Ascending aorta (tissue), 2 donors: Measurements from ENCODE around the gene POU2F3. TPM values are rescaled to one million over a fixed set of nuclear protein-coding genes. Genes with fewer than 3 reads are reported as not detected.

ENCODE experiments used
- DNase-seq, 2 donors: peaks; one replicate each; pipeline ENCODE4 v3.0.0-alpha.2; 2019; ENCODE audit warnings: low spot score in 2 of 2
- H3K27ac ChIP-seq, 2 donors: fragments of 200-600 bp; sonication (generic); one replicate each; pipeline ENCODE4 v1.5.1; 2016 to 2017; ENCODE audit warnings: mild to moderate bottlenecking in 1 of 2
- H3K27me3 ChIP-seq: fragments of 200-600 bp; sonication (generic); one replicate; pipeline ENCODE4 v1.5.1; 2017
- H3K36me3 ChIP-seq, 2 donors: fragments of 200-600 bp; sonication (generic); one replicate each; pipeline ENCODE4 v1.5.1; 2016
- H3K4me1 ChIP-seq, 2 donors: fragments of 200-600 bp; sonication (generic); one replicate each; pipeline ENCODE4 v1.5.1; 2016 to 2017; ENCODE audit warnings: mild to moderate bottlenecking in 1 of 2
- H3K4me3 ChIP-seq, 2 donors: fragments of 200-600 bp; sonication (generic); one replicate each; pipeline ENCODE4 v1.5.1; 2016 to 2017; ENCODE audit warnings: mild to moderate bottlenecking in 1 of 2
- H3K9me3 ChIP-seq, 2 donors: fragments of 200-600 bp; sonication (generic); one replicate each; pipeline ENCODE4 v1.5.1; 2016
- CTCF ChIP-seq, 3 experiments: fragments of 200-600 bp in 2 of 3; fragments of 450-650 bp in 1 of 3; sonication (generic) in 2 of 3; IDR thresholded peaks; one replicate each; pipeline ENCODE4 v1.5.1; 2016 to 2019; ENCODE audit warnings: antibody characterized with exemption in 3 of 3, mild to moderate bottlenecking in 1 of 3, moderate library complexity in 1 of 3
- intact Hi-C: fragments of 100-400 bp; cut with DNase I; formaldehyde crosslinking; loops from one replicate; pipeline ENCODE4 v1.15.1; 2023
- total RNA-seq: library from RNA; depleted of rRNA; stranded (reverse); fragments of >200 nt; gene quantifications from one replicate; pipeline ENCODE4 v1.1.0, GENCODE V29; 2016

The POU2F3 gene
- total RNA-seq, 1 donor from 2014 or later, result not detected

- peak in 1 of 2 donors; percentile 83 for DNase-seq
- H3K4me3 ChIP-seq, result peak within 1 kb of the TSS; percentile 65 to 66
- peaks cover 0 to 12% of the 10 kb centered on the region in 2 donors for H3K4me1 ChIP-seq
- peak within 1 kb of the TSS; percentile 85 to 94 for H3K27ac ChIP-seq
- intact Hi-C loops, result loop anchor here (1.0 kb wide), 1 partner anchor 10 kb away; no protein-coding TSS in a partner anchor
- no peaks in the 10 kb centered on the region for H3K9me3 ChIP-seq
- peaks cover 4 to 5% of the 10 kb centered on the region in 2 donors for H3K36me3 ChIP-seq
- H3K27me3 ChIP-seq, result no peaks in the 10 kb centered on the region
- peak; percentile 10 to 31 (median 17) for TF ChIP-seq CTCF (IDR thresholded peaks at IDR 0.05)
These were observed 85.2 kb downstream of the POU2F3 start, which contains the start of gene TLCD5 for GRCh38 chr11:120324932-120325810. Gene TLCD5, plus strand, starts transcription at chr11:120325299. Its CDS starts 2,143 bp downstream, at chr11:120327442.

GRCh38 chr11:120326228-120326627, 86.3 kb downstream of the POU2F3 start:
- no peaks in the 10 kb centered on the region for H3K9me3 ChIP-seq
- H3K27me3 ChIP-seq, result no peaks in the 10 kb centered on the region
- no peak for DNase-seq
- no peak for TF ChIP-seq CTCF (IDR thresholded peaks at IDR 0.05)
- H3K4me3 ChIP-seq, result peak overlapping the region; percentile 65 to 66
- peak overlapping the region; percentile 85 to 94 for H3K27ac ChIP-seq
- peaks cover 6 to 13% of the 10 kb centered on the region in 2 donors for H3K36me3 ChIP-seq
- intact Hi-C loops, result no loop called here
- H3K4me1 ChIP-seq, result peaks cover 3 to 16% of the 10 kb centered on the region in 2 donors

- intact Hi-C loops, result no loop called here
- H3K27me3 ChIP-seq, result no peaks in the 10 kb centered on the region
- TF ChIP-seq CTCF (IDR thresholded peaks at IDR 0.05), result no peak
- peak overlapping the region; percentile 85 to 94 for H3K27ac ChIP-seq
- H3K9me3 ChIP-seq, result no peaks in the 10 kb centered on the region
- peaks cover 6 to 21% of the 10 kb centered on the region in 2 donors for H3K4me1 ChIP-seq
- peak overlapping the region; percentile 65 to 66 for H3K4me3 ChIP-seq
- peaks cover 6 to 13% of the 10 kb centered on the region in 2 donors for H3K36me3 ChIP-seq
- DNase-seq, result no peak
These were observed 86.9 kb downstream of the POU2F3 start for GRCh38 chr11:120326845-120327281.

GRCh38 chr11:120327311-120327710, 87.4 kb downstream of the POU2F3 start:
- no peak for DNase-seq
- H3K36me3 ChIP-seq, result peaks cover 6 to 13% of the 10 kb centered on the region in 2 donors
- H3K27ac ChIP-seq, result peak overlapping the region; percentile 85 to 94
- H3K9me3 ChIP-seq, result no peaks in the 10 kb centered on the region
- H3K27me3 ChIP-seq, result no peaks in the 10 kb centered on the region
- H3K4me3 ChIP-seq, result peak overlapping the region in 1 of 2 donors; percentile 66
- peaks cover 8 to 25% of the 10 kb centered on the region in 2 donors for H3K4me1 ChIP-seq
- no peak for TF ChIP-seq CTCF (IDR thresholded peaks at IDR 0.05)
- intact Hi-C loops, result no loop called here

- H3K9me3 ChIP-seq, result no peaks in the 10 kb centered on the region
- intact Hi-C loops, result no loop called here
- peaks cover 15 to 45% of the 10 kb centered on the region in 2 donors for H3K4me1 ChIP-seq
- H3K36me3 ChIP-seq, result peaks cover 6 to 13% of the 10 kb centered on the region in 2 donors
- no peak overlapping the region for H3K27ac ChIP-seq
- TF ChIP-seq CTCF (IDR thresholded peaks at IDR 0.05), result no peak
- no peaks in the 10 kb centered on the region for H3K27me3 ChIP-seq
- H3K4me3 ChIP-seq, result no peak overlapping the region
- no peak for DNase-seq
These were observed 89.6 kb downstream of the POU2F3 start for GRCh38 chr11:120329556-120329955.
